Kidney glomerular epithelial cell (primary cell): ENCODE measurements around the gene GTPBP4.

Experiments used
- DNase-seq: peaks from one replicate; lab custom pipeline; 2025; lab: John Stamatoyannopoulos, UW

Gene GTPBP4

DNA sequence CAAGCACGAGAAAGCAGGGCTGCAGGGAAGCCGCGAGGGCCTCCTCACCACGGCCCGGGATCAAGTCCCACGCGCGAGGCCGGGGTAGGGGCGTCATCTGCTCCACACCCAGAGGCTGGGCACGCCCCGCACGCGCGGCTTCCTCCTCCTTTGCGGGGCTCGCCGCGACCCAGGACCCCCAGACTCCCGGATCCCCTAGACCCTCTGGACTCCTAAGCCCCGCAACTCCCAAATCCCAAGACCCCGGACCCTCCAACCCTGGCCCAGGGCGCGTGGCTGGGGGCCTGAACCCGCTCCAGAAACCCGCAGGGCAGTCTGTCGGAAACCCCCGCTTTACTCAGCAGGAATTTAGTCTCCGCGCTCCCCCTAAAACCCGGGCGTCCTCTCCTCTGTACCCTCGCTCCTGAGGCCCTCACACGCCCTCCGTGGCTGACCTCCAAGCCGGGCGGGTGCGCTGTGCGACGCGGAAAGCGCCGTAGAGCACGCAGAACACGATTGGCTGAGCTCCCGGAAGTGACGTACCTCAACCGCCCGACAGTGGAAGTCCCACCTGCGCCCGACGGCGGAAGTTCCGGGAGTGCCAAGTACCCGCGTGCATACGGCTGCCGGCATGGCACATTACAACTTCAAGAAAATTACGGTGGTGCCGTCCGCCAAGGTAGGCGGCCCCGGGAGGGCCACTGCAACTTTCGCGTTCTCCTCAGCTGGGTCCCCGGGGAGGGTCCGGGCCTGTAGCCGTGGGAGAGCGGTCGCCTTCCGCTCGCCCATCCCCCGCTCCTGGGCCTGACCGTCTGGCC, at the start of gene GTPBP4:
Gene GTPBP4, plus strand, starts transcription at position 565 of the 797 bp plus-strand sequence. Its CDS starts 46 bp downstream, at position 611.
- peak; percentile 96 for DNase-seq

DNA sequence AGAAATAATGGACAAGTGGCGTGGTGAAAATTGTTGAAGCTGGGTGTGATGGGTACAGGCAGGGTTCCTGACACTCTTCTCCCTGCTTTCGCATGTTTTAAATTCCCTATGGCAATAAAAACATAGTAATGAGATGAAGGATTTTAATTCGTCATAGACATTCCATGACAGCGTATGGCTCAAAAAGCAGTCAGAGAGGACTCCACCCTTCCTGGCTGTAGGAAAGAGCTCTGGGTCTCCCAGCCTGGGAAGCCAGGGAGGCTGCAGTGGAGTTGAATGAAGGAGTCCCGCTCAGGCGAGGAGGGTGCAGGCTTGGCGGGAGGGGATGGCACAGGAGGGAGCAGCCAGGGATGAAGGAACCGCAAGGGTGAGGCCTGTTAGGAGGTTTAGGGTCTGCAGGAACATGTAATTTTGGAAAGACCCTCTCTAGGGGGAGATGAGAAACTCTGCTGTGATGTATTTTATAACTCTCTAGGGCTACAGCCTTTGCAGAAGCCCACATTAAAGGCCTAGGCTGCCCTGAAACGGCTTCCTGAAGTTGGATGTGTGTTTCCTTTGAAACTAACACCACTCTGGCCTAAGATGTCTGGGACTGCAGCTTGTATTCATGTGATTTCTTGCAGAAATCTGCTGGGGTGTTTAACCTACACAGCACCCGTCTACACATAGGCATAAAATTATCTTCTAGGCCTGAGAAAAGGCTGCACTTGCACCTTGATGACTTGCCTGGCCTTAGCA, 49.1 kb upstream of the GTPBP4 start:
- DNase-seq: no peak

DNA sequence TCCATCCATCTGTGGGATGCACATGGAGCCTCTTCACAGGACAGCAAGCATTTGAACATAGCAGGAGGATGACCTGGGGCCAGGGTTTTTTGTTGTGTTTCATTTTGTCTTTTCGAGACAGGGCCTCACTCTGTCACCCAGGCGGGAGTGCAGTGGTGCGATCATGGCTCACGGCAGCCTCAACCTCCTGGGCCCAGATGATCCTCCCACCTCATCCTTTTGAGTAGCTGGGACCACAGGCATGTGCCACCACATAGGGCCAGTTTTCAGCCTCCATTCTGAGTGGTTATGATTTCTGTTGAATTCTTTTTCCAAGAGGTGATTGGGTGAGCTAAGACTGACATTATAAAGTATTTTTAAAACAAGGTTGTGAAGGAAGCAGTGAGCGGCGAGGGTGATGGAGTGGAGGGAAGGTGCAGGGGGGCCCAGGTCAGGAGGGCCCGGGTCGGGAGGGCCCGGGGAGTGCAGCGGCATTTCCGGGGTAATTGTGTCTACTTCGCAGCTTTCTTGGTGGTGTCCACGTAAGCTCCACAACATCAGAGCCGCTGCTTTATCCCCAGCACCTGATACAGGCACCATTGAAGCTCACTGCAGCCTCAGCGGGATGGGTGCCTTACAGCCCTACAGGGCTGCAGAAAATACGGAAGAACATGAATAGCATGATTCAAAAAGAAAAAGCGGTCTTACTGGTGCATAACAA, 44.8 kb upstream of the GTPBP4 start:
- DNase-seq: no peak

DNA sequence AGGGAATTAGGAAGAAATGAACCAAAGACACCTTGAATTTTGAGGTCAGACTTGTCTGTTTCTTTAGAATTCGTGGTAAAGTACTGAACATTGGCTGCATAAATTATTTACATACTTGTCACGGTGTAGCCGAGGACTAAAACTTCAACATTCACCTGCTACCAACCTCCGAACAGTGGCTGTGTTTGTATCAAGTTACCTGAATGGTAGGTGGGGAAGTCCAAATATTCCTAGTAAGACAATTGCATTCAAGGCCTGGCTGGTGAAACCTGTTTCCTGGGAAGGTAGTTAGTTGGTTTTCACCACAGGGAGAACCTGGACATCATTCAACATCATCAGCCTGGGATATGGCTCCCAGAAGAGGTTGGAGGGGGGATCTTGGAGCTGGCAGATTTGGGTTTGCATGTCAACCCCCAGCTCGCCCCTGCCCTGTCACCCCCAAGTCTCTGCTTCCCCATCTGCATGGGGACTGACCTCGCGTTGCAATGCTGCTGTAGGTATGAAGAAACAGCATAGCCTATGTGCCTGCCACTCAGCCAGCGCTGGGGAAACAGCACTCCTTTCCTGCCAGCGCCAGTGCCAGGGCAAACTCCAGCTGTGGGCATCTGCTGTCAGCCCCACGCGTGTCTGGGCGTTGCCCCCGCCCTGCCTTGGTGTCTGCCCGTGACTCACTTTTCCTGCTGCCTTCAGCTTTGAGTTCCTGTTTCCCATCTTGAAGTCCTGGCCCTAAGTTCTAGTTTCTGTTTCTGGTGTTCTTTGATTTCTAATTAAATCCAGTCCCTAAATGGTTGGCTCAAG, 44.0 kb upstream of the GTPBP4 start:
- DNase-seq: no peak

DNA sequence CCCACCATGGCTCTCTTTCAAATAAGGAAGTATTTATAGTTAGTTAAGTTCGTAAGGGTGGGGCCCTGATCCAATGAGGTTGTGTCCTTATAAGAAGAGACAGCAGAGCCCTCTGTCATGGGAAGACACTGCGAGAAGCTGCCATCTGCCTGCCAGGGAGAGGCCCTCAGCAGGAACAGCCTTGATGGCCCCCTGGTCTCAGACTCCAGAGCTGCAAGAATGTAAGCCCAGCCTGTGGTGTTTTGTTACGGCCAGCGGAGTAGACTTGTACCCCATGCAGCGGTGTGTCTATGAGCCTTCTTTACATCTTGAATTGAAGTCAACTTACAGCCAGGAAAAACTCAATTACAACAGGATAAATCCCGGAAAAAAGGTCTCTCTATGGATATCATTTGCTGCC, 42.5 kb upstream of the GTPBP4 start:
- no peak for DNase-seq

DNA sequence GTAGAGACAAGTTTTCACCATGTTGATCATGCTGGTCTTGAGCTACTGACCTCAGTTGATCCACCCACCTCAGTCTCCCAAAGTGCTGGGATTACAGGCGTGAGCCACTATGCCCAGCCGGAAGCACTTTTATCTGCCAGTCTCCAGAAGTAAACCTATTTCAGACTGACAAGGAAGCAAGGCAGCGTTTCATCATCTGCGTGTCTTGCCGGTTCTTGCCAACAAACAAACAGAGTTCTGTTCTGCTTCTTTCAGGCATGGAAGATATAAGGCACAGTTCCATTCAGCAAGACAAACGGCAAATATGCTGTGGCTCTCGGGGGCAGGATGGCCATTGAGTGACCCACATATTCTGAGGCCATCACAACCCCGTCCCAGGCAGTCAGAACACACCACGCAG, 41.2 kb upstream of the GTPBP4 start:
- DNase-seq: no peak

DNA sequence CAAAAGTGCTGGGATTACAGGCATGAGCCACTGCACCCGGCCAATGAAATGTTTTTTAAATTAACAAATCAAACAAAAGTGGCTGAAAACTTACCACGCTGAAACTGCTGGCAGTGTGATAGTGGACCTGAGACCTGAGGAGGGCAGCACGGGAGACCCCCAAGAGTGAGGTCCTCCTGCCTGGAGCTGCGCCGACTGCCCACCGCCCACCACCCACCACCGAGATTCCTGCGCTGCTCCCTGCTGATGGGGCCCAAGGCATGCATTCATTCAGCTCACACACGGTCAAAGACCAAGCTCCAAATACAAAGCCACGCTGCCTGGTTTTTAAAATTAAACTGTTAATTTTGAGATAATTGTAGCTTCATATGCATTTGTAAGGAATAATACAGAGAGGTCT, 40.4 kb upstream of the GTPBP4 start:
- DNase-seq: no peak

DNA sequence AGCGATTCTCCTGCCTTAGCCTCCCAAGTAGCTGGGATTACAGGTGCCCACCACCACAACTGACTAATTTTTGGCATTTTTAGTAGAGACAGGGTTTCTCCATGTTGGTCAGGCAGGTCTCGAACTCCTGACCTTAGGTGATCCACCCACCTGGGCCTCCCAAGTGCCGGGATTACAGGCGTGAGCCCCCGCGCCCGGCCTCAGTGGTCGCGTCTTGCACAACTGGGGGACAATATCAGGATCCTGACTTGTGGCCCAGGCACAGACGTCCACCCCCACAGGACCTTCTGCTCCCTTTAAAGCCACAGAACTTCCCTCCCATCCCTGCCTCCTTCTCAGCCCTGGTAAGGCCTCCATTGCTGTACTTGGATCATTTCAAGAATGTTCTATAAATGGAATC, 39.9 kb upstream of the GTPBP4 start:
- DNase-seq: no peak

DNA sequence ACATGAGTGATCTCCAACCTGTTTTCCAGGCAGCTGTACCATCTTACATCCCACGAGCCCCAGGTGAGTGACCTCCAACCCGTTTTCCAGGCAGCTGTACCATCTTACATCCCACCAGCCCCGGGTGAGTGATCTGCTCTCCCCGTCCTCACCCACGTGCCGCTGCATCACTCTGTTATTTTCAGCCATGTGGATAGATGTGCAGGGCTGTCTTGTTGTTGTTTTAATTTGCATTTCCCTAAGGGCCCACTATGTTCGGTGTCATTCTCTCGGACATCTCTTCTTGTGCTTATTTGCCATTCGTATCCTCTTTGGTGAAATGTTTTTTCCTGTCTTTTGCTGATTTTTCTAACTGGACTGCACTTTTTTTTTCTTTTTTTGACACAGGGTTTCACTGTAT, 38.8 kb upstream of the GTPBP4 start:
- no peak for DNase-seq

DNA sequence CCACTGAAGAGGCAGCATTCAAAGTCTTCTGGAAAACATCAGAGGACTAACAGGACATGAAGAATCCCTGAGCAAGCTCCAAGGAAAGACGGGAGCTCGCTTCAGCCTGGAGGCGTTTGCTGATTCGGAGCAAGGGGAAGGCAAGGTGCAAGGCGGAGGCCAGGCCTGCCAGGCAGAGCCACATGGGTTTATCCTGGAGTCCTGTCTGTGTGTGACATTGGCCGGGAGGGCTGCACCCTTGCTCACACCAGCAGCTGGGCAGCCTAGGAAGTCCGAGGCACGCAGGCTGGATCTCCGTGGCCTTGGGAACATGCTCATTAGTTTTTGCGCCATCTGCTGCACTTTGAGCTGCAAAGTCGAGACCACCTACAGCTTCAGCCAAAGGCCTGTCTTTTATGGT, 34.4 kb upstream of the GTPBP4 start:
- DNase-seq: no peak

DNA sequence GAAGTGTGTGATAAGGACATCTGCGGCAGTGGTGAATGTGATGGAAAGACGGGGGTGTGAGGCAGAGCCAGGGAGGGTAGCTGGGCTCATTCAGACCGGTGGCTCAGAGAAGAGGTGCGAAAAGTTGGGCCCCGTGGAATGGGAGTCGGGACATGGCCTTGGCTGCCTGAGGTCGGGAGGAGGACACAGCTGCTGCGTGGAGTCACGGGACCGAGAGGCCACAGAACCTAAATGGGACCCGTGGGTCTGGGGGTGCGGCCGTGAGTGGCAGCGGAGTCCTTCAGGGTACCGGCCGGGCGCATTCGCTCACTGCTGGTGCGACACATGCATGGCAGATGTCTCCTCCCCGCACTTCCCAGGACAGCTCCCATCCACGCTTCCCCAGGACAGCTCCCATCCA, 33.8 kb upstream of the GTPBP4 start:
- DNase-seq: no peak

DNA sequence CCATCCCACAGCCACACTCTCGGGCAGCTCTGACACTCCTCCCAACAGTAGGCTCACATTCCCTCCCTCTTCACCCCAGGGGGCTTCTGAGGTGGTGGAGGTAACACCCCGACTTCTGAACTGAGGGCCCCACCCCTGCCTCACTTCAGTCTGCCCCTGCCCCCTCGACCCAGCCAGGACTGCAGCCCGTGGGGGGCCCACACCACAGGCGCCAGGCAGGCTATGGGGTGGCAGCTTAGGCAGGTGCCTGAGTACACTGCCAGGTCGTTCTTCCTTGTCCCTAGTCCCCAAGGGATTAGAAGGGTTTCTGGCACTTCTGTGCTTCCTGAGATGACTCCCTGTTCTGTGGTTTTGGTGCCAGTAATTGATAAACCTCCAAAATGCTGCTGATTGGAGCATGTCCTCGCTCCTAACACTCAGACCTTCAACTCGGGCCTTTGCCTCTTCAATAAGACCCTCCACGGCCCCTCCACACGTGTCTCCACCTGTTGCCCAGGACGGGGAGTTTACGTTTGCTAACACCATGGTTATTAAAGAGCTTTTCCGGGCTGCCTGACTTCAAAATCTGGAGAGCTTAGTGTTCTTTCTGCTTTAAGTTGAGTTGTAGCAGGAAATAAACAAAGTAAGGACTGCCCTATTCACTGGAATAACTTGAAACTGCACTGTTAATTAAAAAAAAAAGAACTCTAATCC, 33.0 kb upstream of the GTPBP4 start:
- DNase-seq: no peak

DNA sequence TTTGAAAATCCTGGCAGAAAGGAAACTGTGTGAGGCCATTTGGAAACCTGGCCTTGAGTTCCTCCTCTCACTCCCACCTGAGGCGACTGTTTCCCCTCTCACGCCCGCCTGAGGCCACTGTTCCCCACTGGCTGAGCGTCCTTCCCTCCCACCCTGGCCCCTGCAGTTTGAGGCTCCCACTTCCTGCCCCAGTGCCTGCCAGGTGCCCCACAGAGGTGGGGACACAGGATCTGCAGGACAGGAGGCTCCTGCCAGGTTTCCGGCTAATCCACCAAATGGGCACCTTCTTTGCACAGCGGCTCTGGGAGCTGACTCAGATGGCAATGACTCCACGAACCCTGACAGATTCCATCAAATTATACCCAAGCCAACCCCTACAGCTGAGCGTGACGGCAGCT, 32.4 kb upstream of the GTPBP4 start:
- DNase-seq: no peak

DNA sequence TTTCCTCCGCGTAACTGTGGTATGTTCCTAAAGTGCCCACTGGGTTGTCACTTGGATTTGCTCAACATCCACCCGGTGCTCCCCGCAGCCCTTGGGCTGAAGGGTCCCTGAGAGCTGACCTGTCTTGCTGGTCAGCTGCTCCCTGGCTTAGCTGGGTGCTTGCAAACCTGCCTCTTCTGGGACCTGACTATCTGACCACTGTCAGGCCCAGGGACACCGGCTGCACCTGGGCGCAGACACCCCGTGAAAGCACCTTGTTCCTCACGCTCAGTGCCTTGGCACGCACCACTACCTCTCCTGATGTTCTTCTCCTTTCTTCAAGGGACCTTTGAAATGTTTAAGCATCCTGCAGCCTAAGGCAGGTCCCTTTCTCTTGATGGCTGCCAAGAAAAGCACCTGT, 30.1 kb upstream of the GTPBP4 start:
- no peak for DNase-seq

DNA sequence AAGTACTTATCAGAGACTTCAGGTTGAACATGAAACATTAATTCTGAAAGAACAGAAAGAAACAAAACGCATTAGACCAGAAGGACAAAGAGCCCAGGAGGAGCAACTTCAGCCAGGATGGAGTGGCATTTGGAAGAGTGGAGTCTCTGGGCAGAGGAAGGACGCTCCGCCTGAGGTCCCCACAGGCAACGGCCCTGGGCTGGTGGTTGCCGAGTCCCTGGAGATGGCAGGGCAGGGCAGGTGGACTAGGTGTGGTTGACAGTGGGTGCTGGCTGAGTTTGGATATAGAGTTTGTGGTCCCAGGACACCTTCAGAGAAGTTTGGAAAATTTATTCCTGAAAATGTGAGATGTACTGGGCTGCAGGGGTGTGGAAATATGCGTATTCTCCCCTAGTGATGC, 29.4 kb upstream of the GTPBP4 start:
- no peak for DNase-seq

DNA sequence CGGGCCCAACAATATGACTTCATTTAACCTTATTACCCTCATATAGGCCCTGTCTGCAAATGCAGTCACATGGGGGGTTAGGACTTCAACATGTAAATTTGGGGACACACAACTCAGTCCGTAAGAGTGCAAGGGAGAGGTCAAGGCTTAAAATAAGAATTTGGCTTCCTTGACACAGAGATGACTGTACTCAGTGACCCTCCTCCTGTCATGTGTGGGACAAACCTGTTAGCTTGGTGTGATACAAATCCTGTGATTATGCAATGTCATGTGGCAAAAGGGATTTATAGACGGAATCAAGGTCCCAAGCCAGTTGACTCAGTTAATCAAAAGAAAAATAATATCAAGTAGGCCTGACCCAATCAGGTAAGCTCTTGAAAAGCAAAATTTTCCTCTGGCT, 25.9 kb upstream of the GTPBP4 start:
- DNase-seq: no peak

DNA sequence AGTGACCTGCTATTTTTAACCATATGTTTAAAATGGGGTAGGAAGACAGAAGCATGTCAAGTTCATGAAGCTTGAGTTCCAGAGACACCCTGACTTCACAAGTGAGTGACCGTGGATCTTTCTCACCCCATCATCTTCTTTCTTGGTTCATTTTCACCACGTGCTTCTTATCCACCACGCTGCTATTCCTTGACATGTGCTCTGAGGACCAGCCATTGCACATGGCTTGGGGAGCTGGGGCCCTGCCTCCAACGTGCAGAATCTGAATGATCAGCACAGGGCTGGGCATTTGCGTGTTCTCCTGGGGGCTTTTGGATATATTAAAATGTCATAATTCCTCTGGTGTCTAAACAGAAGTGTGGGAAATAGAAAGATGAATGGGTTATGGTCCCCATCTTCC, 25.0 kb upstream of the GTPBP4 start:
- no peak for DNase-seq

DNA sequence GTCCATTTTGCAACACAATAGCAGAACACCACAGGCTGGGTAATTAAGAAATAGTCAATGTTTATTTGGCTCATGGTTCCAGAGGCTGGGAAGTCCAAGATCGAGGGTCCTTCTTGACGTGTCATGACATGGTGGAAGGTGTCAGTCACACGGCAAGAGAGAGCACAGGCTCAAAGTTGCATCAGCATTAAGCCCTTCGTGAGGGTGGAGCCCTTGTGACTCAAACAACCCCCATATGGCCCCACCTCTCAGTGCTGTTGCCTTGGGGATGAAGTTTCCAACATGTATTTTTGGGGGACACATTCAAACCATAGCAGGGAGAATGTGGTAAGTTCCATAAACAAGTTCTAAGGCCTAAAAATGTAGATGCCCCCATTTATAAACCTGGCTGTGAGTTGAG, 24.6 kb upstream of the GTPBP4 start:
- DNase-seq: no peak

DNA sequence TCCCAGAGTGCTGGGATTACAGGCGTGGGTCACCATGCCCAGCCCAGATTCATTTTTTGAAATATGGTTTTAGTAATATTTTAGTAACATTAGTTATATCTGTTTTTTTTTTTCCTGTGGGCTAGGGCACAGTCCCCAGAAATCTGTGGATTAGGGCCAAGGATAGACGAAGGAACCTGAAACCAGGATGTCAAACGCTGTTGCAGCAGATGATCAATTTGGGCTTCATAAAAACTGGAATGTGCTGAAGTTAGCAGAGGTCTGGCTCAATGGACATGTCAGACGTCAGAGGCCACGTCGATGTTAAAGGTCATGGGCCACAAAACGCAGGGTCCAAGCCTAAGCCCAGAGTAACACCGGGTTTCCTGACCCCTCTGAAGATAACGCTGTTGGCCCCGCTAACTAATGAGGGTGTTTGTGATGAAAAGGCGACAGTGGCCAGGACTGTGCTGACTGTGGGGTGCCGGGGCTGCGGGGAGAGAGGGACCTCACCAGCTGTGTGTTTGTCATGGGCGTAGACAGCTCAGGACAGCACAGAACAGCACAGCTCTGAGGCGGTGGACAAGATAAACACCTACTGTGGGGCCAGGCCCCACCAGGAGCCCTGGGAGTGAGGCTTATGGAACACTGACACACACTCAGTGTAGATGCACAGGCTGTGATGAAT, 23.8 kb upstream of the GTPBP4 start:
- DNase-seq: no peak

DNA sequence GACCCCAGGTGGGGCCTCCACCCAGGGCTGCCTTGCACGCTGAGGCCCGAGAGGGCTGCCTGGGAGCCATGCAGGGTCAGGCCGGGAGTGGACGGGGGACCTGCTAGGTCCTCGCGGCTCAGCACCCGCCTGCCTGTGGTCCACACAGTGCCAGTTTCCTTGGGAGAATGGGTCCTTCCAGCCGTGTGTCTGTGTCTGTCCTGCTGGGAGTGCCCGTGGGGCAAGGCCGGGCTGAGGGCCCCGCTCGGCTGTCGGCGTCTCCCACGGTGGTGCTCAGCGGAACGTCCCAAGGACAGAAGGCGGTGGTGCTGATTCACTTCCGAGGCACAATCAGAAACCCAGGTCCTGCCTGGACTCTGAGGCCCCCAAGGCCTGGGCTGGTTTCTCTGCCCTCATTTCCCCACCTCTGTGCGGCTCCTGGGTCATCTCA, 23.2 kb upstream of the GTPBP4 start:
- DNase-seq: no peak
